ENCODE results near the gene CMA1.
"Not testable (repeated sequence)": the region's sequence is repeated elsewhere in the genome, so short reads cannot be mapped to it uniquely, and the experiment has no call there.

CMA1 gene

GRCh38 chr14:24483604-24484252 lies 24.3 kb downstream of the CMA1 start:
- no peak for TF ChIP-seq CTCF (IDR thresholded peaks at IDR 0.05; ENCODE audit: low read depth, low read length)
- Histone ChIP-seq H3K9me3 (ENCODE audit: severe bottlenecking) (no peaks in the 10 kb centered on the region), H3K4me3 (ENCODE audit: low read depth, low read length) (no peak overlapping the region), H3K27ac (no peak overlapping the region), H3K27me3 (ENCODE audit: insufficient read depth, low read depth, severe bottlenecking) (peaks cover 34% of the 10 kb centered on the region), H3K36me3 (no peaks in the 10 kb centered on the region)
- no peak for DNase-seq

- H3K27me3 ChIP-seq (ENCODE audit: insufficient read depth, low read depth, severe bottlenecking): peaks cover 41% of the 10 kb centered on the region
- H3K4me3 ChIP-seq (ENCODE audit: low read depth, low read length): not testable (repeated sequence)
These were observed 25.3 kb downstream of the CMA1 start for GRCh38 chr14:24482699-24483303.

GRCh38 chr14:24481622-24482324 lies 26.3 kb downstream of the CMA1 start:
- DNase-seq: peak; percentile 58
- H3K36me3 ChIP-seq: no peaks in the 10 kb centered on the region
- no peaks in the 10 kb centered on the region for H3K9me3 ChIP-seq (ENCODE audit: severe bottlenecking)
- no peak overlapping the region for H3K27ac ChIP-seq
- peaks cover 43% of the 10 kb centered on the region for H3K27me3 ChIP-seq (ENCODE audit: insufficient read depth, low read depth, severe bottlenecking)
- peak; percentile 87 for TF ChIP-seq CTCF (IDR thresholded peaks at IDR 0.05; ENCODE audit: low read depth, low read length)
- no peak overlapping the region for H3K4me3 ChIP-seq (ENCODE audit: low read depth, low read length)

More at GRCh38 chr14:24482699-24483303, 25.3 kb downstream of the CMA1 start:
- not testable (repeated sequence) for H3K9me3 ChIP-seq (ENCODE audit: severe bottlenecking); H3K36me3 ChIP-seq; DNase-seq; H3K27ac ChIP-seq

DNA sequence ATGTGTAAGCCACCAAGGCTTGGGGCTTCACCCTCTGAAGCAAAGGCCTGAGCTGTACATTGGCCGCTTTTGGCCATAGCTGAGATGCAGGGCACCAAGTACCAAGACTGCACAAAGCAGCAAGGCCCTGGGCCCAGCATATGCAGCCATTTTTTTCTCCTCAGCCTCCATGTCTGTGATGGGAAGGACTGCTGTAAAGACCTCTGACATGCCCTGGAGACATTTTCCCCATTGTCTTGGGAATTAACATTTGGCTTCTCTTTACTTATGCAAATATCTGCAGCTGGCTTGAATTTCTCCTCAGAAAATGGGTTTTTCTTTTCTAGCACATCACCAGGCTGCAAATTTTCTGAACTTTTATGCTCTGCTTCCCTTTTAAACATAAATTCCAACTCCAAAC lies 28.1 kb downstream of the CMA1 start:
- not testable (repeated sequence) for H3K4me3 ChIP-seq (ENCODE audit: low read depth, low read length); H3K27ac ChIP-seq; H3K9me3 ChIP-seq (ENCODE audit: severe bottlenecking); H3K36me3 ChIP-seq; DNase-seq
- H3K27me3 ChIP-seq (ENCODE audit: insufficient read depth, low read depth, severe bottlenecking): peaks cover 51% of the 10 kb centered on the region

GRCh38 chr14:24475261-24475660 lies 32.8 kb downstream of the CMA1 start:
- H3K4me3 ChIP-seq (ENCODE audit: low read depth, low read length): no peak overlapping the region
- H3K27me3 ChIP-seq (ENCODE audit: insufficient read depth, low read depth, severe bottlenecking): peaks cover 49% of the 10 kb centered on the region
- no peak for TF ChIP-seq CTCF (IDR thresholded peaks at IDR 0.05; ENCODE audit: low read depth, low read length)
- no peak overlapping the region for H3K27ac ChIP-seq
- DNase-seq: no peak
- no peaks in the 10 kb centered on the region for H3K36me3 ChIP-seq
- H3K9me3 ChIP-seq (ENCODE audit: severe bottlenecking): peaks cover 5% of the 10 kb centered on the region

- no peak for DNase-seq
- Histone ChIP-seq H3K36me3 (no peaks in the 10 kb centered on the region), H3K27ac (no peak overlapping the region), H3K9me3 (ENCODE audit: severe bottlenecking) (peaks cover 5% of the 10 kb centered on the region), H3K4me3 (ENCODE audit: low read depth, low read length) (no peak overlapping the region), H3K27me3 (ENCODE audit: insufficient read depth, low read depth, severe bottlenecking) (peaks cover 53% of the 10 kb centered on the region)
- TF ChIP-seq CTCF (IDR thresholded peaks at IDR 0.05; ENCODE audit: low read depth, low read length): no peak
These were observed 34.9 kb downstream of the CMA1 start for GRCh38 chr14:24473211-24473610.

GRCh38 chr14:24470450-24470849 lies 37.6 kb downstream of the CMA1 start:
- H3K9me3 ChIP-seq (ENCODE audit: severe bottlenecking); H3K36me3 ChIP-seq; H3K27ac ChIP-seq; H3K4me3 ChIP-seq (ENCODE audit: low read depth, low read length); DNase-seq: not testable (repeated sequence)
- peaks cover 58% of the 10 kb centered on the region for H3K27me3 ChIP-seq (ENCODE audit: insufficient read depth, low read depth, severe bottlenecking)

All from WERI-Rb-1 (cell line).